GM19467 (cell line): ENCODE measurements around the gene RFPL3.

Source experiments
- ATAC-seq: cut with Tn5 transposase; IDR thresholded peaks from one replicate; pipeline ENCODE4 v1.9.1; 2021; ENCODE audit warnings: mild to moderate bottlenecking, moderate library complexity; ENCODE audit not compliant: unreplicated experiment

RFPL3 gene

GRCh38 chr22:32410459-32410858 lies 52.8 kb downstream of the RFPL3 start:
- ATAC-seq: no peak
